Activated naive CD4-positive, alpha-beta T cell treated with anti-CD3 and anti-CD28 coated beads, Interleukin-2, amount 50 U/mL, for 72 hours (primary cell): ENCODE results near the gene DNM3. TPM values are rescaled to one million over a fixed set of nuclear protein-coding genes. Genes with fewer than 3 reads are reported as not detected.
"Not testable (repeated sequence)": the region's sequence is repeated elsewhere in the genome, so short reads cannot be mapped to it uniquely, and the experiment has no call there.

ENCODE experiments used
- ATAC-seq, 2 donors: fragments of 150-1000 bp; cut with Tn5 transposase; 2 replicates each; pipeline ENCODE4 v1.10.0; 2021; ENCODE audit warnings: mild to moderate bottlenecking in 2 of 2, moderate library complexity in 2 of 2
- DNase-seq, 2 donors: peaks; one replicate each; pipeline ENCODE4 v3.0.0; 2021 to 2022; ENCODE audit warnings: low spot score in 2 of 2
- H3K27ac Mint-ChIP-seq, 2 donors: one replicate each; pipeline ENCODE4 v1.8.0; 2022; ENCODE audit warnings: mild to moderate bottlenecking in 2 of 2, mixed read lengths in 2 of 2
- H3K36me3 Mint-ChIP-seq, 2 donors: one replicate each; pipeline ENCODE4 v1.8.0; 2022; ENCODE audit warnings: mixed read lengths in 2 of 2
- H3K9me3 Mint-ChIP-seq, 2 donors: one replicate each; pipeline ENCODE4 v1.8.0; 2022; ENCODE audit warnings: mixed read lengths in 2 of 2
- total RNA-seq, 2 donors: library from RNA; stranded (reverse); gene quantifications; one replicate each; pipeline ENCODE4 v1.2.3, GENCODE V29; 2022

DNM3 gene
- total RNA-seq, 2 donors from 2014 or later: 2.6 to 4.5 TPM

GRCh38 chr1:172307508-172307907 lies 466.2 kb downstream of the DNM3 start:
- ATAC-seq, H3K27ac Mint-ChIP-seq, DNase-seq: not testable (repeated sequence)
- peaks cover 11 to 25% of the 10 kb centered on the region in 2 donors for H3K9me3 Mint-ChIP-seq
- peaks cover 16 to 20% of the 10 kb centered on the region in 2 donors for H3K36me3 Mint-ChIP-seq

- DNase-seq (no peak), ATAC-seq (no peak)
- peaks cover 8 to 22% of the 10 kb centered on the region in 2 donors for H3K9me3 Mint-ChIP-seq
These were observed 466.8 kb downstream of the DNM3 start for GRCh38 chr1:172308142-172308541.

GRCh38 chr1:172308577-172308976 lies 467.3 kb downstream of the DNM3 start:
- peaks cover 5 to 18% of the 10 kb centered on the region in 2 donors for H3K9me3 Mint-ChIP-seq
- no peak overlapping the region for H3K27ac Mint-ChIP-seq
- peaks cover 6 to 9% of the 10 kb centered on the region in 2 donors for H3K36me3 Mint-ChIP-seq
- DNase-seq: no peak
- ATAC-seq: no peak

More at GRCh38 chr1:172308142-172308541, 466.8 kb downstream of the DNM3 start:
- H3K36me3 Mint-ChIP-seq: peaks cover 10 to 13% of the 10 kb centered on the region in 2 donors
- H3K27ac Mint-ChIP-seq: no peak overlapping the region

DNA sequence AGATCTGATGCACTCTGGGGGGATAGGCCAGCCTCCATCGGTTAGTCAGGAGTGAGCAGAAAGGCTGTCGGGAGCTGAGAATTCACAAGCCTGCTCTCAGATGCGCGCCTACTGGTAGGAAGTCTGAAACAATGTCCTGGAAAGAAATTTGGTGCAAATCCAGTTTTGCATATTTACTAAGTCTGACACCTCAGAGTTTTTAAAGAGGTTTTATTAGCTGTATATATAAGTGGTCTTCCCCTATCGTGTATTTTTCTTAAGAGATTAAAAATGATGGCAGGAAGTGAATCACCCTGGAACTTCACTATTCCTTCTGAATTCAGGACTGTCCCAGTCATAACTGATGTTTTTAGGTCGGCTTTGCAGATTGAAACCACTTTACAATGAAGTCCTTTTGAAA lies 479.4 kb downstream of the DNM3 start:
- no peak overlapping the region for H3K27ac Mint-ChIP-seq
- ATAC-seq: no peak
- no peaks in the 10 kb centered on the region for H3K9me3 Mint-ChIP-seq
- no peak for DNase-seq
- H3K36me3 Mint-ChIP-seq: no peaks in the 10 kb centered on the region

- DNase-seq (no peak), ATAC-seq (no peak)
- Mint-ChIP-seq H3K27ac (no peak overlapping the region), H3K9me3 (no peaks in the 10 kb centered on the region), H3K36me3 (no peaks in the 10 kb centered on the region)
These were observed 480.2 kb downstream of the DNM3 start for GRCh38 chr1:172321451-172321850.

DNA sequence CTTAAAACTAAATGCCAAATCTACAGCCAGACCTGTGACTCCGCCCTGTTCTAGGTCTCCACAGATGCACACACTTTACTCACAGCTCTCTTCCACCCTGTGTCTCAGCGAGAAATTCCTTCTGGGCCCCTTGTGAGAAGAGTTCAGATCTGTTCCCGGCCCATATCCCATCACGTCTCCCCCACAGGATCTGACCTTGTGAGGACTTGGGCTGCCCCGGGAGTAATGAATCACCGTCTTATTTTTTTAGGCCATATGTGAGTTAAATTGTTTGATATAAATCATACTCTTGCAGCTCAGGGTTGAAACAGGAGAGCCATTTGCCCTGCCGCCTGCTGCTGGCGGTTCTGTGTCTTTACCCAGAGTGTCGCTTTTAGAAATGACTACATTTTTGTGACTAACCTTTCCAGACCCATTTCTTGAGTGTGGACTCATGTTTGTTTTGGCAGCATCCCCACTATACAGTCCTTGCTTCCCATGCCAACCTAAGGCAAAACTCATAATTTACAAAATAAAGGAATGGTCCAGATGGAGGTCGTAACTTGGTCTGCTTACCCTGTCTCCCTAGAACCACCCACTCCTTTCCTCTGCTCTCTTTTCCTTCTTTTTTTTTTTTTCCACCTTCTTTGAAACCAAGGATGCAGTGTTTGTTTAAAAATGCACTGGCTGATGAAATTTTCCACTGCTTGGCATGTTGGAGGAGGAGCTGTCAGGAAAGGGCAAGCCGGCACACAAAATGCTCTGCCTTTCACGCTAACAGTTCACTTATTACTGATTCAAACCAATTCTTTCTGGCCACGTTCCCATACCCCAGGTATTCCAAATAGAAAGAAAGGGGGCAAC lies 481.1 kb downstream of the DNM3 start:
- DNase-seq: no peak
- no peaks in the 10 kb centered on the region for H3K9me3 Mint-ChIP-seq
- ATAC-seq: no peak
- no peak overlapping the region for H3K27ac Mint-ChIP-seq
- H3K36me3 Mint-ChIP-seq: no peaks in the 10 kb centered on the region

DNA sequence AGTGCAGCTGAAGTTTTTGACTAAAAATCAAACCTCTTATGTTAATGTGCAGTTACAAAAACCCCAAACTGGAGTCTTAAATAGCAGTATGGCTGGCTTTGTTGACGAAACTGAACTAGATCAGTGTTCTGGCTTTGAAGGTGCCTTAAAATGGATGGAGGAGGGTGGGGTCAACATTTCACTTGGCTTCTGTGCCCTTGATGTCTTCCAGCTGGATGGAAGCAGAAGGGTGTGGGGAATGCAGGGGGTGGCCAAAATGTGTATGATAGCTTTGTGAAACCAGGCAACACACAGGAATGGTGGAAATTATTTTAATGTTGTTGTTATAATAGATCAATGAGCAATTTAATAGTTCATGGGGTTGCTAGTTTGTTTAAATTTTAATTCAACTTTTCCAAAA lies 482.4 kb downstream of the DNM3 start:
- H3K27ac Mint-ChIP-seq: no peak overlapping the region
- ATAC-seq (no peak), DNase-seq (no peak)
- H3K36me3 Mint-ChIP-seq: peaks cover 0 to 5% of the 10 kb centered on the region in 2 donors
- H3K9me3 Mint-ChIP-seq: peaks cover 4 to 5% of the 10 kb centered on the region in 2 donors

DNA sequence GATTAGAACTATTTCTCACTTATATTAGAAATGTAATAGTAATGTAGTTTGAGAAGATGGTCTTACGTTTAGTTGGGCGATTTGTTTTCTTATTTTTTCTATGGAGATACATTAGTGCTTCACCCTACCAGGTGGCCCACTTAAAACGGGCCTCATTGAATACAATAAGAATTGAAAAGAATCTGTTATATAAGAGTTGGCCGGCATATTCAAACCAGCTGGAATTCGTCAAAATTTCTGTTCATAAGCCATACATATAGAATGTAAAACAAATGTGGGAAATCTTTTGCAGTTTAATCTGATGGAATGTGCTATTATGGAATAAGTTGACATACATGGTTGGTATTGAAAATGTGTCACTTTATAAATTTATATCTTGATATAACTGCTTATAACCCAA lies 482.8 kb downstream of the DNM3 start:
- Mint-ChIP-seq H3K36me3 (peaks cover 0 to 5% of the 10 kb centered on the region in 2 donors), H3K9me3 (peaks cover 4 to 5% of the 10 kb centered on the region in 2 donors), H3K27ac (no peak overlapping the region)
- no peak for DNase-seq
- ATAC-seq: no peak

GRCh38 chr1:172324761-172325160 lies 483.5 kb downstream of the DNM3 start:
- H3K36me3 Mint-ChIP-seq: peaks cover 0 to 5% of the 10 kb centered on the region in 2 donors
- ATAC-seq (no peak), DNase-seq (no peak)
- no peak overlapping the region for H3K27ac Mint-ChIP-seq
- H3K9me3 Mint-ChIP-seq: peaks cover 4 to 5% of the 10 kb centered on the region in 2 donors

DNA sequence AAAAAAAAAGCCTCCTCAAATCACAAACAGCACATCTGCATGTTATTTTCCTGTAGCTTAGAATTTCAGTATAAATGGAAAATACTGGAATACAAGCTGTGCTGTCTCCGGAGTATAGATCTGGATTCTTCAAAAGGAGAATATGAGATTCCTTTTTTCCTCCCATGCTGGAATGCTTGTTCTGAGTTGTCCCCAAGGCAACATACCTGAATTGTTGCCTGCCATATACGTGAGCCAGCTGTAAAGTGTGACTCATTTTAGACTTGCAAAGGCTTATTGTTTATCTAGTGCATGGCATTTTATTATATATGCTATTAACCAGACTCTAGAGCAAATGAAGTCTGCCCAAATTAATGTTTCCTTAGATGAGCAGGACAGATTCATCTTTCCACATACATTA lies 484.2 kb downstream of the DNM3 start:
- DNase-seq (no peak), ATAC-seq (no peak)
- Mint-ChIP-seq H3K36me3 (peaks cover 0 to 5% of the 10 kb centered on the region in 2 donors), H3K27ac (no peak overlapping the region), H3K9me3 (peaks cover 4 to 5% of the 10 kb centered on the region in 2 donors)

- Mint-ChIP-seq H3K9me3 (peaks cover 4 to 5% of the 10 kb centered on the region in 2 donors), H3K27ac (no peak overlapping the region), H3K36me3 (peaks cover 0 to 5% of the 10 kb centered on the region in 2 donors)
- ATAC-seq: no peak
- no peak for DNase-seq
These were observed 484.8 kb downstream of the DNM3 start for GRCh38 chr1:172326136-172326535.

GRCh38 chr1:172328266-172328665 lies 487.0 kb downstream of the DNM3 start:
- Mint-ChIP-seq H3K9me3 (peaks cover 4 to 5% of the 10 kb centered on the region in 2 donors), H3K36me3 (peaks cover 0 to 5% of the 10 kb centered on the region in 2 donors), H3K27ac (no peak overlapping the region)
- no peak for ATAC-seq
- DNase-seq: no peak

- ATAC-seq: no peak
- Mint-ChIP-seq H3K9me3 (peaks cover 4 to 5% of the 10 kb centered on the region in 2 donors), H3K36me3 (peaks cover 0 to 5% of the 10 kb centered on the region in 2 donors), H3K27ac (no peak overlapping the region)
- DNase-seq: no peak
These were observed 490.9 kb downstream of the DNM3 start for GRCh38 chr1:172332230-172332629.

- ATAC-seq: no peak
- H3K36me3 Mint-ChIP-seq: no peaks in the 10 kb centered on the region
- H3K27ac Mint-ChIP-seq: no peak overlapping the region
- no peak for DNase-seq
- H3K9me3 Mint-ChIP-seq: peaks cover 5 to 8% of the 10 kb centered on the region in 2 donors
These were observed 494.1 kb downstream of the DNM3 start for GRCh38 chr1:172335377-172335776.

DNA sequence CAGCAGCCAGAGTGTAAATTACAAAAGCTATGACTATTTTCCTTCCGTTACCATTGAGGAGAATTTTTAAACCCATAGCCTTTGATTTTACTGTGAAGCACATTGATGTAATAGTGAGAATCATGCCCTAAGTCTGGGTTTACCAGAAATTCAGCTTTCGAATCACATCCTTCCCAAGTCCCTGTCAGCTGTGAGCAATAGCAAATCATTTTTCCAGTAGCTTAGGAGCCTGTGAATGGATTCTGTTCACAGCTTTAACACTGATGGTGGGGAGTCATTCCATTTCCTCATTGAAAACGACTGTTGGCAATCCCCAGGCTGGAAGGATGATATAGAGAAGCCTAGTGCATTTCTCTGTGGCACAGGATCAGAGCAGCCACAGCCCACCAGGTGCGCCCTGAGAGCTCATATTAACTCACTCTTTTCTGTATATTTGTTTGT lies 497.0 kb downstream of the DNM3 start:
- peak overlapping the region; percentile 61 to 88 for H3K27ac Mint-ChIP-seq
- ATAC-seq (peak; percentile 88 to 89), DNase-seq (peak; percentile 54)
- H3K36me3 Mint-ChIP-seq: no peaks in the 10 kb centered on the region
- H3K9me3 Mint-ChIP-seq: peaks cover 5 to 8% of the 10 kb centered on the region in 2 donors

- DNase-seq: no peak
- Mint-ChIP-seq H3K36me3 (no peaks in the 10 kb centered on the region), H3K27ac (peak overlapping the region in 1 of 2 donors; percentile 6)
These were observed 498.5 kb downstream of the DNM3 start for GRCh38 chr1:172339842-172340241.

GRCh38 chr1:172340520-172340919 lies 499.2 kb downstream of the DNM3 start:
- H3K9me3 Mint-ChIP-seq: peaks cover 5 to 8% of the 10 kb centered on the region in 2 donors
- no peak for ATAC-seq
- H3K27ac Mint-ChIP-seq: no peak overlapping the region
- DNase-seq: no peak
- no peaks in the 10 kb centered on the region for H3K36me3 Mint-ChIP-seq

More at GRCh38 chr1:172339842-172340241, 498.5 kb downstream of the DNM3 start:
- peaks cover 5 to 8% of the 10 kb centered on the region in 2 donors for H3K9me3 Mint-ChIP-seq
- no peak for ATAC-seq

DNA sequence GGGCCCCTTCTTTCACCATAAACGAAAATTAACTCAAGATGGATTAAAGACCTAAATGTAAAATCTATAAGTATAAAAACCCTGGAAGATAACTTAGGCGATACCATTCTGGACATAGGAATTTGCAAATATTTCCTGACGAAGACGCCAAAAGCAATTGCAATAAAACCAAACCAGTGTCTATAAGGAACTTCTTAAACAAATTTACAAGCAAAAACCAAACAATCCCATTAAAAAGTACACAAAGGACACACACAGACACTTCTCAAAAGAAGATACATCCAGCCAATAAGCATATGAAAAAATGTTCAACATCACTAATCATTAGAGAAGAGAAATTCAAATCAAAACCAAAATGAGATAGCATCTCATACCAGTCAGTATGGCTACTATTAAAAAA lies 500.4 kb downstream of the DNM3 start:
- H3K36me3 Mint-ChIP-seq: peaks cover 0 to 9% of the 10 kb centered on the region in 2 donors
- peaks cover 9 to 15% of the 10 kb centered on the region in 2 donors for H3K9me3 Mint-ChIP-seq
- H3K27ac Mint-ChIP-seq: no peak overlapping the region
- DNase-seq (no peak), ATAC-seq (no peak)
